NT2/D1 (cell line): ENCODE data around the gene STARD7.

Experiments used
- SUZ12 ChIP-seq: IDR thresholded peaks from 2 replicates; pipeline ENCODE4 v1.6.1; 2011; ENCODE audit not compliant: insufficient read length, insufficient read depth; ENCODE audit errors: extremely low read depth
- YY1 ChIP-seq: IDR thresholded peaks from 2 replicates; pipeline ENCODE4 v1.6.1; 2011; ENCODE audit not compliant: insufficient read length, insufficient read depth
- ZNF274 ChIP-seq: IDR thresholded peaks from 2 replicates; pipeline ENCODE4 v1.6.1; 2011; ENCODE audit warnings: mild to moderate bottlenecking, low read depth, low read length

DNA sequence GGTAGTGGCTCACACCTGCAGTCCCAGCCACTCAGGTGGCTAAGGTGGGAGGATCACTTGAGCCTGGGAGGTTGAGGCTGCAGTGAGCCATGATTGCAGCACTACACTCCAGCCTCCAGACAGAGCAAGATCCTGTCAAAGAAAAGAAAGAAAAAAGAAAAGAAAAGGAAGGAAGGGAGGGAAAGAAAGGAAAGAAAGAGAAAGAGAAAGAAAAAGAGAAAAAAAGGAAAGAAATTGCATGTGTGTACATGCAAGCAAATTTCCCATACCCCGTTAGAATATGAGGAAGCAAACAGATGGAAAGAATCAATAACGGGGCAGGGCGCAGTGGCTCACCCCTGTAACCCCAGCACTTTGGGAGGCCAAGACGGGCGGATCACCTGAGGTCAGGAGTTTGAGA lies 39.3 kb upstream of the STARD7 start:
- no peak for TF ChIP-seq YY1
- no peak for TF ChIP-seq ZNF274
- TF ChIP-seq SUZ12, result no peak
